Hepatocyte (in vitro differentiated cells): ENCODE data around the gene ZNF488.

Source experiments
- CTCF ChIP-seq: fragments of 200-600 bp; sonication (generic); IDR thresholded peaks from 2 replicates; pipeline ENCODE4 v1.5.1; 2016; ENCODE audit warnings: antibody characterized with exemption, mild to moderate bottlenecking; ENCODE audit not compliant: poor library complexity
- EZH2phosphoT487 ChIP-seq: fragments of 200-600 bp; sonication (generic); IDR thresholded peaks from one replicate; pipeline ENCODE4 v1.6.1; 2018; ENCODE audit warnings: antibody characterized with exemption, mild to moderate bottlenecking, low read depth, moderate library complexity; ENCODE audit not compliant: unreplicated experiment, severe bottlenecking

DNA sequence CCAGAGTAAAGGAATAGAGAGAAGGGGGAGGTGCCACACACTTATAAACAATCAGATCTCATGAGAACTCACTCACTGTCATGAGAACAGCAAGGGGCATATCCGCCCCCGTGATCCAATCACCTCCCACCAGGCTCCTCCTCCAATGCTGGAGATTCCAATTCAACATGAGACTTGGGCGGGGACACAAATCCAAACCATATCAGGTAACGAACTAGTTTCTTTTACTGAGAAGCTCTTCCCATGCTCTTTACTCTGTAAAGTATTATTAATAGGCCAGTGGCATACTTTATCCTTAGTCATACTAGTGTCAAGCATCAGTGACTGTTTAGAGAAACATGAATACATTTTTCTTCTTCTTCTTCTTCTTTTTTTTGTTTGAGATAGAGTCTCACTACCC lies 39.4 kb upstream of the ZNF488 start:
- no peak for TF ChIP-seq CTCF
- no peak for TF ChIP-seq EZH2phosphoT487
